SK-N-SH treated with all-trans-retinoic acid at 6 μM for 48 hours (cell line): ENCODE measurements around the gene SORL1.

Experiments
- CSRNP3 ChIP-seq: fragments of 250-450 bp; sonication (Bioruptor Pico); IDR thresholded peaks from 2 replicates; pipeline ENCODE4 v1.5.1; 2021; ENCODE audit warnings: mild to moderate bottlenecking, moderate library complexity
- ESRRG ChIP-seq: fragments of 250-450 bp; sonication (Bioruptor Pico); IDR thresholded peaks from 2 replicates; pipeline ENCODE4 v1.6.1; 2021; ENCODE audit warnings: mild to moderate bottlenecking
- ISL1 ChIP-seq: fragments of 250-450 bp; sonication (Bioruptor Pico); IDR thresholded peaks from 2 replicates; pipeline ENCODE4 v2.1.2; 2022; ENCODE audit warnings: mild to moderate bottlenecking, moderate library complexity
- OSR1 ChIP-seq: fragments of 250-450 bp; sonication (Bioruptor Pico); IDR thresholded peaks from 2 replicates; pipeline ENCODE4 v1.8.0; 2022; ENCODE audit warnings: moderate library complexity, mild to moderate bottlenecking, inconsistent platforms
- TCF4 ChIP-seq: fragments of 250-450 bp; sonication (Bioruptor Pico); IDR thresholded peaks from 2 replicates; pipeline ENCODE4 v1.8.0; 2021; ENCODE audit warnings: mild to moderate bottlenecking, moderate library complexity, borderline replicate concordance
- TOX ChIP-seq: fragments of 250-450 bp; sonication (Bioruptor Pico); IDR thresholded peaks from 2 replicates; pipeline ENCODE4 v1.8.0; 2021; ENCODE audit warnings: mild to moderate bottlenecking, moderate library complexity, borderline replicate concordance
- TSHZ2 ChIP-seq: fragments of 250-450 bp; sonication (Bioruptor Pico); IDR thresholded peaks from 2 replicates; pipeline ENCODE4 v1.5.0; 2020; ENCODE audit warnings: mild to moderate bottlenecking, moderate library complexity
- ZFP30 ChIP-seq: fragments of 450-650 bp; formaldehyde crosslinking; IDR thresholded peaks from 2 replicates; pipeline ENCODE4 v1.5.0; 2022; ENCODE audit warnings: mild to moderate bottlenecking, moderate library complexity
- TF ChIP-seq, protein P1 (sequence below): fragments of 250-450 bp; sonication (Bioruptor Pico); IDR thresholded peaks from 2 replicates; pipeline ENCODE4 v1.8.0; 2020; ENCODE audit warnings: mild to moderate bottlenecking, moderate library complexity, borderline replicate concordance
- TF ChIP-seq, protein P2 (sequence below): fragments of 250-450 bp; sonication (Bioruptor Pico); IDR thresholded peaks from 2 replicates; pipeline ENCODE4 v1.5.1; 2020; ENCODE audit warnings: low read depth, mild to moderate bottlenecking, moderate library complexity

GRCh38 chr11:121405646-121406045, 46.5 kb upstream of the SORL1 start:
- TF ChIP-seq CSRNP3 (CRISPR knock-in tag) = no peak
- no peak for TF ChIP-seq OSR1 (CRISPR knock-in tag)
- no peak for TF ChIP-seq TSHZ2 (CRISPR knock-in tag)
- TF ChIP-seq ZFP30 (CRISPR knock-in tag) = no peak
- TF ChIP-seq ESRRG (CRISPR knock-in tag) = no peak
- TF ChIP-seq, protein P1, sequence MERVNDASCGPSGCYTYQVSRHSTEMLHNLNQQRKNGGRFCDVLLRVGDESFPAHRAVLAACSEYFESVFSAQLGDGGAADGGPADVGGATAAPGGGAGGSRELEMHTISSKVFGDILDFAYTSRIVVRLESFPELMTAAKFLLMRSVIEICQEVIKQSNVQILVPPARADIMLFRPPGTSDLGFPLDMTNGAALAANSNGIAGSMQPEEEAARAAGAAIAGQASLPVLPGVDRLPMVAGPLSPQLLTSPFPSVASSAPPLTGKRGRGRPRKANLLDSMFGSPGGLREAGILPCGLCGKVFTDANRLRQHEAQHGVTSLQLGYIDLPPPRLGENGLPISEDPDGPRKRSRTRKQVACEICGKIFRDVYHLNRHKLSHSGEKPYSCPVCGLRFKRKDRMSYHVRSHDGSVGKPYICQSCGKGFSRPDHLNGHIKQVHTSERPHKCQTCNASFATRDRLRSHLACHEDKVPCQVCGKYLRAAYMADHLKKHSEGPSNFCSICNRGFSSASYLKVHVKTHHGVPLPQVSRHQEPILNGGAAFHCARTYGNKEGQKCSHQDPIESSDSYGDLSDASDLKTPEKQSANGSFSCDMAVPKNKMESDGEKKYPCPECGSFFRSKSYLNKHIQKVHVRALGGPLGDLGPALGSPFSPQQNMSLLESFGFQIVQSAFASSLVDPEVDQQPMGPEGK (CRISPR knock-in tag) = no peak
- TF ChIP-seq TCF4 = no peak
- TF ChIP-seq TOX (CRISPR knock-in tag) = no peak
- no peak for TF ChIP-seq ISL1 (CRISPR knock-in tag)
- TF ChIP-seq, protein P2, sequence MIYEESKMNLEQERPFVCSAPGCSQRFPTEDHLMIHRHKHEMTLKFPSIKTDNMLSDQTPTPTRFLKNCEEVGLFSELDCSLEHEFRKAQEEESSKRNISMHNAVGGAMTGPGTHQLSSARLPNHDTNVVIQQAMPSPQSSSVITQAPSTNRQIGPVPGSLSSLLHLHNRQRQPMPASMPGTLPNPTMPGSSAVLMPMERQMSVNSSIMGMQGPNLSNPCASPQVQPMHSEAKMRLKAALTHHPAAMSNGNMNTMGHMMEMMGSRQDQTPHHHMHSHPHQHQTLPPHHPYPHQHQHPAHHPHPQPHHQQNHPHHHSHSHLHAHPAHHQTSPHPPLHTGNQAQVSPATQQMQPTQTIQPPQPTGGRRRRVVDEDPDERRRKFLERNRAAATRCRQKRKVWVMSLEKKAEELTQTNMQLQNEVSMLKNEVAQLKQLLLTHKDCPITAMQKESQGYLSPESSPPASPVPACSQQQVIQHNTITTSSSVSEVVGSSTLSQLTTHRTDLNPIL (CRISPR knock-in tag) = no peak
